ENCODE data around the gene XYLT1. TPM values are rescaled to one million over a fixed set of nuclear protein-coding genes. Genes with fewer than 3 reads are reported as not detected.
A peak's percentile ranks its signal among the peaks of the same experiment; 100 is the strongest.

Gene XYLT1
- total RNA-seq, 6 experiments from 2014 or later = 22.0 to 51.1 (median 27.5) TPM

- Mint-ChIP-seq H3K27me3 (ENCODE audit: insufficient read depth) (no peaks in the 10 kb centered on the region; the same call in 1 of the 2 replicates), H3K9me3 (no peaks in the 10 kb centered on the region), H3K36me3 (ENCODE audit: low read depth) (peaks cover 9% of the 10 kb centered on the region), H3K27ac (no peak overlapping the region), H3K4me1 (ENCODE audit: low read depth) (peaks cover 29% of the 10 kb centered on the region), H3K4me3 (no peak overlapping the region)
- peak; percentile 55 for DNase-seq
- TF ChIP-seq, protein P1, sequence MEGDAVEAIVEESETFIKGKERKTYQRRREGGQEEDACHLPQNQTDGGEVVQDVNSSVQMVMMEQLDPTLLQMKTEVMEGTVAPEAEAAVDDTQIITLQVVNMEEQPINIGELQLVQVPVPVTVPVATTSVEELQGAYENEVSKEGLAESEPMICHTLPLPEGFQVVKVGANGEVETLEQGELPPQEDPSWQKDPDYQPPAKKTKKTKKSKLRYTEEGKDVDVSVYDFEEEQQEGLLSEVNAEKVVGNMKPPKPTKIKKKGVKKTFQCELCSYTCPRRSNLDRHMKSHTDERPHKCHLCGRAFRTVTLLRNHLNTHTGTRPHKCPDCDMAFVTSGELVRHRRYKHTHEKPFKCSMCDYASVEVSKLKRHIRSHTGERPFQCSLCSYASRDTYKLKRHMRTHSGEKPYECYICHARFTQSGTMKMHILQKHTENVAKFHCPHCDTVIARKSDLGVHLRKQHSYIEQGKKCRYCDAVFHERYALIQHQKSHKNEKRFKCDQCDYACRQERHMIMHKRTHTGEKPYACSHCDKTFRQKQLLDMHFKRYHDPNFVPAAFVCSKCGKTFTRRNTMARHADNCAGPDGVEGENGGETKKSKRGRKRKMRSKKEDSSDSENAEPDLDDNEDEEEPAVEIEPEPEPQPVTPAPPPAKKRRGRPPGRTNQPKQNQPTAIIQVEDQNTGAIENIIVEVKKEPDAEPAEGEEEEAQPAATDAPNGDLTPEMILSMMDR (IDR thresholded peaks at IDR 0.05) = no peak
These were observed 39.7 kb downstream of the XYLT1 start for GRCh38 chr16:17431012-17431411.

DNA sequence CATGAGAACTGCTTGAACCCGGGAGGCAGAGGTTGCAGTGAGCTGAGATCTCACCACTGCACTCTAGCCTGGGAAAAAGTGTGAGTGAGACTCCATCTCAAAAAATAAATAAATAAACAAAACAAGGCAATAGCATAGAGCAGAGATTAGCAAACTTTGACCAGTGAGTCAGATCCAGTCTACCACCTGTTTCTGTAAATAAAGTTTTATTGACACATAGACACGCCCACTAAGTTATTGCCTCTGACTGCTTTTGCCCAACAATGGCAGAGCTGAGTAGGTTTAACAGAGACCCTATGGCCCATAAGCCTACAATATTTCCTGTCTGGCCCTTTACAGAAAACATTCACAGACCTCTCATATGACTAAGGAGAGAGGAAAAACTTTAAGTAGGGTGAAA, 44.3 kb downstream of the XYLT1 start:
- no peaks in the 10 kb centered on the region; the same call in 1 of the 2 replicates for H3K27me3 Mint-ChIP-seq (ENCODE audit: insufficient read depth)
- peaks cover 16% of the 10 kb centered on the region for H3K36me3 Mint-ChIP-seq (ENCODE audit: low read depth)
- TF ChIP-seq, protein P1 (IDR thresholded peaks at IDR 0.05) = no peak
- no peak overlapping the region for H3K4me3 Mint-ChIP-seq
- DNase-seq = no peak
- no peak overlapping the region for H3K27ac Mint-ChIP-seq
- no peaks in the 10 kb centered on the region for H3K9me3 Mint-ChIP-seq
- peaks cover 18% of the 10 kb centered on the region for H3K4me1 Mint-ChIP-seq (ENCODE audit: low read depth)

- H3K27me3 Mint-ChIP-seq (ENCODE audit: insufficient read depth) = no peaks in the 10 kb centered on the region; the same call in 1 of the 2 replicates
- H3K27ac Mint-ChIP-seq = no peak overlapping the region
- TF ChIP-seq, protein P1 (IDR thresholded peaks at IDR 0.05) = no peak
- peaks cover 18% of the 10 kb centered on the region for H3K4me1 Mint-ChIP-seq (ENCODE audit: low read depth)
- DNase-seq = no peak
- H3K36me3 Mint-ChIP-seq (ENCODE audit: low read depth) = peaks cover 19% of the 10 kb centered on the region
- H3K9me3 Mint-ChIP-seq = no peaks in the 10 kb centered on the region
- H3K4me3 Mint-ChIP-seq = no peak overlapping the region
These were observed 46.0 kb downstream of the XYLT1 start for GRCh38 chr16:17424771-17425170.

DNA sequence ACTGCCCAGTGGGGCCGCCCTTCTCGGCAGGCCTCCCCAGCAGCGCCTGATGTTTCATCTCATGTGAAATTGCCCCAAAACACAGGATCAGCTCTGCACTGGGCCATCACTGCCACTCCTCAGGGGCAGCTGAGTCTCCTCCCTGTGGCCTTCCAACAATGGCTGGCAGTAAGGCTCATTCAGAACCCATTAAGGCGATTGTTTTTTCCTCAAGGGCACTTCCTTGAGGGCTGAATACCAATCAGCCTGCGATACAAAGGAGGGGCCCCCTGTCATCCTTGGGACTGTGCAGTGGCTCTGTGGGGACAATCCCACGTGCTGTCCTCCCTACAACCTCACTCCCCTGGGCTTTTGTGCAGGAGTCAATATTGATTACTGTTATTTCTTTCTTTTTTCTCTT, 47.5 kb downstream of the XYLT1 start:
- TF ChIP-seq, protein P1 (IDR thresholded peaks at IDR 0.05) = no peak

DNA sequence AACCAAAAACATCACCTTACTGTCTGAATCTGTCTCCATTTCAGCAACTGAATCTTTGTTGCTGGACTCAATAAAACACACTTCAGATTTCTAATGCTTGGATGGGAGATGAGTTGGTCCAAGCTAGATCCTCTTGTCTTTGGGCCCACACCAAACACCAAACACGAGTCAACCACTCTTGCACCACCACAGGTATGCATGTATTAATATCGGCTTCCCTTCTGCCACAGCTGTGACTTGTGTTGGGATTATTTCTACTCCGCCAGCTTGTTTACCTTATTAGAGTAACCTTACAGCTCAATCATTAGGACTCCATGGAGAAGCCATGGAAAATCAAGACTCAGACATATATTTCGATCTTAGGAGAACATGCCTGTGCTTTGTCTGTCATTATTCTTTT, 49.9 kb downstream of the XYLT1 start:
- DNase-seq = peak; percentile 54
- H3K9me3 Mint-ChIP-seq = no peaks in the 10 kb centered on the region
- H3K4me1 Mint-ChIP-seq (ENCODE audit: low read depth) = peaks cover 34% of the 10 kb centered on the region
- H3K4me3 Mint-ChIP-seq = no peak overlapping the region
- TF ChIP-seq, protein P1 (IDR thresholded peaks at IDR 0.05) = no peak
- peaks cover 4% of the 10 kb centered on the region; the same call in 1 of the 2 replicates for H3K27me3 Mint-ChIP-seq (ENCODE audit: insufficient read depth)
- peak overlapping the region; percentile 13; the same call in 1 of the 2 replicates for H3K27ac Mint-ChIP-seq
- peaks cover 26% of the 10 kb centered on the region for H3K36me3 Mint-ChIP-seq (ENCODE audit: low read depth)

More for the DNA sequence above, 47.5 kb downstream of the XYLT1 start:
- Mint-ChIP-seq H3K9me3 (no peaks in the 10 kb centered on the region), H3K36me3 (ENCODE audit: low read depth) (peaks cover 19% of the 10 kb centered on the region), H3K27ac (no peak overlapping the region), H3K27me3 (ENCODE audit: insufficient read depth) (no peaks in the 10 kb centered on the region; the same call in 1 of the 2 replicates), H3K4me3 (no peak overlapping the region), H3K4me1 (ENCODE audit: low read depth) (peaks cover 18% of the 10 kb centered on the region)
- DNase-seq = no peak

All from HFFc6 (cell line).